ENCODE data around the gene TEX10.

DNA sequence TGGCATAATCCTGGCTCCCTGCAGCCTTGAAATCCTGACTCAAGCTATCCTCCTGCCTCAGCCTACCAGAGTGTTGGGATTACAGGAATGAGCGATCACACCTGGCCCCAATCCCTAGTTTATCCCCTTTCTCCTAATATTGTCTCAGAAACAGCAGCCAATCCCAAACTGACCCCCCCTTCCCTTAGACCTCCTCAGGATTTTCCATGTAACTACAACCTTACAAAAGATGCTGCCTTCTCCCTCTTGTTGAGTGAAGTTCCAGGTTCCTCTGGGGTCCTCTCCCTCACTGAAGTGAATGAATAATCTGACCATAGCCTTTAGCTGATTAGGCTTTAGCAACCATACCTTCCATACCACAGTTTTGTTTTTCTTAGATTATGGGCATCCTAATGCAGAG, 48.3 kb upstream of the TEX10 start:
- TF ChIP-seq CTCF (conservative IDR thresholded peaks at IDR 0.05) (no peak), ZFX (IDR thresholded peaks at IDR 0.05) (no peak)

All from C4-2B (cell line).